Effector memory CD4-positive, alpha-beta T cell (primary cell): ENCODE results near the gene PAWR.
"Not testable (repeated sequence)": the region's sequence is repeated elsewhere in the genome, so short reads cannot be mapped to it uniquely, and the experiment has no call there.

Experiments
- DNase-seq, 3 donors: peaks; one replicate each; pipeline ENCODE4 v3.0.0-alpha.2; 2020
- H3K27ac ChIP-seq: 2 replicates; pipeline ENCODE4 v1.7.0; 2013; ENCODE audit warnings: mild to moderate bottlenecking, low read length, moderate library complexity; ENCODE audit not compliant: insufficient read depth, poor library complexity, severe bottlenecking
- H3K27me3 ChIP-seq: replicated peaks from 2 replicates; pipeline ENCODE4 v1.7.0; 2013; ENCODE audit warnings: mild to moderate bottlenecking, low read length; ENCODE audit not compliant: insufficient read depth, control insufficient read depth, poor library complexity, severe bottlenecking
- H3K36me3 ChIP-seq: 2 replicates; pipeline ENCODE4 v1.7.0; 2013; ENCODE audit warnings: mild to moderate bottlenecking, low read length, moderate library complexity; ENCODE audit not compliant: control insufficient read depth, insufficient read depth
- H3K4me1 ChIP-seq: 2 replicates; pipeline ENCODE4 v1.7.0; 2013; ENCODE audit warnings: low read length, mild to moderate bottlenecking; ENCODE audit not compliant: control insufficient read depth, insufficient read depth, poor library complexity, severe bottlenecking
- H3K4me3 ChIP-seq: 2 replicates; pipeline ENCODE4 v1.7.0; 2013; ENCODE audit warnings: low read length, low read depth, mild to moderate bottlenecking; ENCODE audit not compliant: insufficient read depth, poor library complexity, severe bottlenecking
- H3K9me3 ChIP-seq: 2 replicates; pipeline ENCODE4 v1.7.0; 2013; ENCODE audit warnings: mild to moderate bottlenecking, low read length, moderate library complexity; ENCODE audit not compliant: control insufficient read depth

Gene PAWR

DNA sequence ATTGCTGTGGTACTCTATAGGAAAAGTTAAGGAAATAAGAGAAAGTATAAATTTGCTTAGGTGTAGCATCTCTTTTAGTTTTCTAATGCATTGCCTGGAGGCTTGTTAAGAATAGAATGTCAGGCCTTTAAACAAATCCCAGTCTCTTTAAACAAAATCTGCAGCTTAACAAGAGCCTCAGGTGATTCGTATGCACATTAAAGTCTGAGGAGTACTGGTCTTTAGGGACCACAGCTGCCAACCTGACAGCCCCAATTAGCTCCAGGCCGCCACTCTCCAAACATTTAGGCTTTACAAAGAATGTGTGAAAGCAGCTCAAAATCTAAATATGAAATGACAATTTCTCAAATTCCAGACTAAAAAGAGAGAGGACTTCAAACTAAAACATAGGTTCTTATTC, 35.7 kb downstream of the PAWR start:
- no peak overlapping the region for H3K4me3 ChIP-seq
- no peaks in the 10 kb centered on the region for H3K9me3 ChIP-seq
- no peak for DNase-seq
- no peak overlapping the region for H3K27ac ChIP-seq
- no peaks in the 10 kb centered on the region for H3K27me3 ChIP-seq
- no peaks in the 10 kb centered on the region for H3K4me1 ChIP-seq
- H3K36me3 ChIP-seq = no peaks in the 10 kb centered on the region

DNA sequence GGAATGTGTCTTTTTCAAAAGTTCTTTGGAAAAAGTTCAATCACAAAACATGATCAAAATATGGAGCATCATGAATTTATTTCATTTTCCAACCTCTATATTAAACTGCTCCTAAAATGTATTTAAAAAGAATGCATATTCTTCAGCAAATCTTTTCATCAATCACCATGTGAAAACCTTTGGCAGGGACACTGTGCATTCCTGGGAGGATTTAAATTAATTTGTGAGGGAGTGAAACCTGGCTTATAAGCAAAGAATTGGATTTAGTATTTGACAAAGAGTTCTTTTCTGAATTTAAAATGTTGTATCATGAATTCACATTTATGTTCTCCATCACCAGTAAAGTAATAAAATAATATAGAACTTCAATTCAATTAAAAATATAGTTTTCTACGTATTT, 38.2 kb downstream of the PAWR start:
- no peaks in the 10 kb centered on the region for H3K4me1 ChIP-seq
- no peaks in the 10 kb centered on the region for H3K36me3 ChIP-seq
- no peaks in the 10 kb centered on the region for H3K9me3 ChIP-seq
- DNase-seq = no peak
- H3K27me3 ChIP-seq = no peaks in the 10 kb centered on the region
- no peak overlapping the region for H3K27ac ChIP-seq
- H3K4me3 ChIP-seq = no peak overlapping the region

DNA sequence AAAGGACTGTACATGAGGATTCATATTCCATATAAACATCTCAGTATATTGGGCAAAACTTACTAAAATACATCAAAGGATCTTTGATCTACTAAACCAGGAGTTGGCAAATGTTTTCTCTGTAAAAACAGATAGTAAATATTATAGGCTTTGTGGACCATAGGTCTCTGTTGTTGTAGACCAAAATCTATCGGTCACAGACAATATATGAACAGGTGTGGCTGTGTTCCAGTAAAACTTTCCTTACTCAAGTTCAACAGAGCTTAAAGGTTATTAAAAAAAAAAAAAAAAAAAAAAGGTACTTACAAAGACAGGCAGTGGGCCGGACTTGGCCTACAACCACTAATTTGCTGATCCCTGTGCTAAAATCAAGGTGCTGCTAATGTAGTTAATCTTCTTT, 40.3 kb downstream of the PAWR start:
- Histone ChIP-seq H3K9me3 (no peaks in the 10 kb centered on the region), H3K27me3 (no peaks in the 10 kb centered on the region), H3K4me1 (no peaks in the 10 kb centered on the region), H3K27ac (no peak overlapping the region), H3K4me3 (no peak overlapping the region), H3K36me3 (no peaks in the 10 kb centered on the region)
- DNase-seq = no peak

DNA sequence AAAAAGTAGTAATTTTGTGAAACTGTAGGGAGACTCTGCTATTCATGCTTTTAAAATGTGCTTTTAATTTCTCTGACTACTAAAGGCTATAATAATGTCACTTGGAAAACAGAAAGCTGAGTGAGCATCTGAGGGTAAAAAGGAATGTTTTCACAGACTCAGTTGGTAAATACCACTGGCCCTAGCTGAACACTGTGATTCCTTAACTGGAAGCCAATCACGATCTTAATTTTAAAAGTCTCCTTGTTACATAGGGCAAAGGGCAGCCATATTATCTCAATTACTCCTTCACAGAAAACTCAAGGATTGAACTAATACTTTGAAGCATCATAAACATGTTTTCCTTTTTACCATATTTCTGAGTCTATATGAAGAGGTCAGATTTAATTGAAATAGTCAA, 41.9 kb downstream of the PAWR start:
- no peak for DNase-seq
- no peaks in the 10 kb centered on the region for H3K4me1 ChIP-seq
- H3K4me3 ChIP-seq = no peak overlapping the region
- H3K36me3 ChIP-seq = no peaks in the 10 kb centered on the region
- H3K27ac ChIP-seq = no peak overlapping the region
- no peaks in the 10 kb centered on the region for H3K9me3 ChIP-seq
- no peaks in the 10 kb centered on the region for H3K27me3 ChIP-seq

DNA sequence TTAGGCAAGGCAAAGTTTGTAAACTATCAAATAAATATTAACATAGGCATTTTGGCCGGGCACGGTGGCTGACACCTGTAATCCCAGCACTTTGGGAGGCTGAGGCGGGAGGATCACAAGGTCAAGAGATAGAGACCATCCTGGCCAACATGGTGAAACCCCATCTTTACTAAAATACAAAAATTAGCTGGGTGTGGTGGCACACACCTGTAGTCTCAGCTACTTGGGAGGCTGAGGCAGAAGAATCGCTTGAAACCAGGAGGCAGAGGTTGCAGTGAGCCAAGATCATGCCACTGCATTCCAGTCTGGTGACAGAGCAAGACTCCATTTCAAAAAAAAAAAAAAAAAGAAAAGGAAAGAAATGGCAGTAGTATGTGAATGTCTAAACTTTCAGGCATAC, 43.9 kb downstream of the PAWR start:
- H3K4me3 ChIP-seq, H3K27ac ChIP-seq, H3K36me3 ChIP-seq, H3K9me3 ChIP-seq, H3K27me3 ChIP-seq, H3K4me1 ChIP-seq, DNase-seq: not testable (repeated sequence)

DNA sequence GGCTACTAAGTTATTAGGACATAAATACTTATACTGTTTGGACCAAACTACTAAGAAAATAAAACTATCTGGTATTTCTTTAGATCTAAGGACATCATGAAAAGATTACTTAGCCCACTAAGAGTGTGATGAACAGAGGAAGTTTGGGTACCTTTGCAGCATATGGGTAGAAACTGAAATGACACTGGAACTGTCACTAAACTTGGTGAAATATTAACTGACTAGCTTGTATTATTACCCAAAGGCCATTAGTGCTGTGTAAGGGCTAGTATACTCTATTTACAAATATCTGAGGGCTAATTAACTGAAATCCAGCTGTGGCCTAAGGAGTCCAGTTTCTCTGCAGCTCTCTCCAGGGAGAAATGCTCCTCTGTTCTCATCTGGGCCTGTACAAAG, 45.5 kb downstream of the PAWR start:
- no peaks in the 10 kb centered on the region for H3K36me3 ChIP-seq
- H3K4me1 ChIP-seq = no peaks in the 10 kb centered on the region
- H3K4me3 ChIP-seq = no peak overlapping the region
- DNase-seq = no peak
- no peak overlapping the region for H3K27ac ChIP-seq
- no peaks in the 10 kb centered on the region for H3K27me3 ChIP-seq
- no peaks in the 10 kb centered on the region for H3K9me3 ChIP-seq

DNA sequence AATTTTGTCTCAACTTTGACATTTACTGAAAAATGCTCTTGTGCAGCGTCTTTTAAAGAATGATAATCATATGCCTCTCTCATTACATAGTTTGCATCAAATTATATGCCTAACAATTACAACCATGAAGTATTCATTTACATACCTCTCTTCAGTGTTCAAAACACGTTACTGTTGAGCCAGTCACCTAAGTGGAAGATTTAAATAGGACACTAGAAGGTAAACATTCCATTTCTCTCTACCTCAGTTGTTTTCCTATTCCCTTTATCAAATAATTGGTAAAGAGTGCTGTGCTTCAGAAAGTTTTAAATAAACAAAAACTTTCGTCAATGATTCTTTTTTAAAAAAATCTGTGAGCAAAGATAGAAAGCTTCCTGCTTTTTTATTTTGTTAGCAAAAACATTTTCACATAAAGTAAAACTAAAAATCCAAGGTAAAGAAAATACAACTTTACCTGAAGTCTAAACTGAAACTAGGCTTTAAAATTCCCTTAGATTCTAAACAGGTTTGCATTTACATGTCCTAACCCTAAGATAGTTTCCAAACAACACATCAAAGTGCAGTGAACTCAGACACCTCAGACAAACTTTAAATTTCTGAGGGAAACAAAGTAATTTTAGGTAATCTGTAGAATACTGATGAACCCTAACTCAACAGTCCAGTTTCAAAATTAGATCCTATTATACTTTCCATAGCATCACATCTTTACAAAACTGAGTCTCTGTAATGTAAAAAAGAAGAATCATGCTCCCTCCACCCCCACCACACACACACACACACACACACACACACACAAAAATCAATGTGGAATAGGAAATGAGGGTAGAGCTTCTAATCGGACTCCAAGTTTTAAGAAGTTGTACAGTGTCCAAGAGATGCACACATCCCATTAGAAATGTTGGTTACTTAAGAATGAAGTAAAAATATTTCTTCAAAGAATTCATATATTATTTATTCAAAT, 46.2 kb downstream of the PAWR start:
- no peak for DNase-seq

DNA sequence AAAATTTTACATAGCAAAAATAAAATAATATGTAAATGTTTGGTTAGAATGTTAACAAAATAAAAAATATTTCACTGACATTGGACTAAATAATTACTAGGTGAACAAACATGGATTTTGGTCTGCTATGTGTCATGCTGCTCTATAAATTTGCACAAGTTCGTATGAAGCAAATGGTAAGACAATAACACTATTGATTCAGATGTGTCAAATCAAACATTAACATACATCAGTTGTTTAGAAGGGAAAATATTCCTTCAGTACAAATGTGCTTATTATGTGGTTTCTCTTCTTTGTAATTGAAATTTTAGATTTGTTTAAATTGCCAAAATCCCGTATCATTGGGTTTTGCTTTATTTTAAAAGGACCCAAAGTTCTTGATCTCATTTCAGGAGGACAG, 46.9 kb downstream of the PAWR start:
- Histone ChIP-seq H3K27me3 (no peaks in the 10 kb centered on the region), H3K4me1 (no peaks in the 10 kb centered on the region), H3K4me3 (no peak overlapping the region), H3K36me3 (no peaks in the 10 kb centered on the region), H3K27ac (no peak overlapping the region), H3K9me3 (no peaks in the 10 kb centered on the region)
- DNase-seq = no peak

More for the DNA sequence above, 46.2 kb downstream of the PAWR start:
- H3K4me3 ChIP-seq = no peak overlapping the region
- no peaks in the 10 kb centered on the region for H3K36me3 ChIP-seq
- no peak overlapping the region for H3K27ac ChIP-seq
- no peaks in the 10 kb centered on the region for H3K9me3 ChIP-seq
- no peaks in the 10 kb centered on the region for H3K4me1 ChIP-seq
- no peaks in the 10 kb centered on the region for H3K27me3 ChIP-seq

DNA sequence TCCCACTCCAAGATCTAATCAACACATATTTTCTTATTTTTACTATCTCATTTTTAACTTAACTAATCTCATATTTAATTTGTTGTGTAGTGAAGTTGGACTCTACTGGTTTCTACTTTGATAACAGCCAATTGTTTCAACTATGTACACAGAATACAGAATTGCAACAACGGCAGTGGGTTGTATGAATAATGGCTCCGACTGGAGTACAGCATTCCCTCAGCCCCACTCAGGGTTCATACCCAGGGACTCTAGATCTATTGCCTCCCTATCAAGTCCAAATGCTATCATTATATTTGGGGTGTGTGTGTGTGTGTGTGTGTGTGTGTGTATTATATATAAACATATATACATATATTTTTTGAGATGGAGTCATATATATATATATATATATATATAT, 52.3 kb downstream of the PAWR start:
- Histone ChIP-seq H3K4me1 (no peaks in the 10 kb centered on the region), H3K36me3 (no peaks in the 10 kb centered on the region), H3K9me3 (no peaks in the 10 kb centered on the region), H3K4me3 (no peak overlapping the region), H3K27me3 (no peaks in the 10 kb centered on the region), H3K27ac (no peak overlapping the region)
- DNase-seq = no peak

DNA sequence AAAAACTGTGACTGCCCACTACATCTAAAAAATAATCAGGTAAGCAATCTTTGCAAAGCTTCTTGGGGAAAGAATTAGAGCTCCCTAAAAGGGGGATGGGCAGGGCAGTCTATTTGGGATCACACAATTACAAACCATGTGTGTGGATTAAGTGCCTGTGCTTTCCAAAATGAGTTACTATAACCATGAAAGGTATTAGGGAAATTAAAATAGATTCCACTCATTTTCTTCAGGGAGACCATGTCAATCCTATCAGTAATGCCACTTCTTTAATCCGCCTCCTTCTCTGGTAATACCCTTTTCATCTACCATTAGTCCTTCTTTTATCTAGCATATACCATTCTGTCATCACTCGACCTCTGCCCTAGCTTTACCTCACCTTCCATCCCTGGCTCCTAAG, 53.7 kb downstream of the PAWR start:
- no peaks in the 10 kb centered on the region for H3K36me3 ChIP-seq
- no peak overlapping the region for H3K27ac ChIP-seq
- H3K4me1 ChIP-seq = no peaks in the 10 kb centered on the region
- no peak overlapping the region for H3K4me3 ChIP-seq
- DNase-seq = no peak
- H3K9me3 ChIP-seq = no peaks in the 10 kb centered on the region
- no peaks in the 10 kb centered on the region for H3K27me3 ChIP-seq
